HG03159 (cell line): ENCODE measurements around the gene TSPO2.

Source experiments
- ATAC-seq: cut with Tn5 transposase; IDR thresholded peaks from one replicate; pipeline ENCODE4 v1.9.1; 2021; ENCODE audit warnings: mild to moderate bottlenecking, moderate library complexity; ENCODE audit not compliant: unreplicated experiment

The TSPO2 gene

GRCh38 chr6:41049955-41050354 is 7.7 kb downstream of the TSPO2 start:
- ATAC-seq, result no peak

DNA sequence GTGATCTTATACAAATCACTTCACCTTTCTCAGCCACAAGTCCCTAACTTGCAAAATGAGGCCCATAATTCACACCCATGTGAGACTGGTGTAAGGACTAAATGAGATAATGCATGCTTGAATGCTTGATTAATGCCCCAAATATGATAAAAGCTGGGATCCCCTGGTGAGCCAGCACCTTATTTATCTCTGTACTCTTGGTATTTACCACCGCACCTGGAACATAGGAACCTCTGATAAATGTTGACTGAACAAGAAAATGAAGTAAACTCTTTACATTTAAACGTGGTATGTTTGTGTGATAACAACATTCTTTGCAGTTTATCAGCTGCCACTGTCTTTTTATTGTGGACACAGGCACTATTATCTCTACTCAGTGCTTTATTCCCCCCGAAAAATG is 8.3 kb downstream of the TSPO2 start:
- no peak for ATAC-seq

GRCh38 chr6:41051873-41052272 is 9.6 kb downstream of the TSPO2 start:
- ATAC-seq, result no peak

GRCh38 chr6:41053041-41053440 is 10.8 kb downstream of the TSPO2 start, which contains the start of gene APOBEC2:
Gene APOBEC2 (plus strand): TSS chr6:41053202. CDS start chr6:41053348, 146 bp downstream.
- ATAC-seq, result no peak

DNA sequence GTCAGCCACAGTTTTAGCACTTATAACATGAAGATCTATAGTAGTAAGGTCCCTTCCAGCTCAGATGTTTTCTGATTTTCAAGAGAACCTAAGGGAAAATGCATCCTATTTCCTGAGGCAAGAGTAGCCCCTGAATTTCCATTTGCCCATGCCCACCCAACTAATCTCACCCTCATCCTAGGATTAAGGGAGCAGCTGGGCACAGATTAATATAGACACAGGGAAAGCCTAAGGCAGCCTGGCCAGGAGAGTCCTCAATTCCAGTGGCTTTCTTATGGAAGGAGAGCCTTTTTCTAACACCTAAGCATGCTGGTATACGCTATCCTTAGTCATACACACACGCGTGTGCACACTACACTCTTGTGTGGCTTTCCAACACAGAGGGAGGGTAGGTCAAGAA is 12.2 kb downstream of the TSPO2 start:
- no peak for ATAC-seq

GRCh38 chr6:41055149-41055548 is 12.9 kb downstream of the TSPO2 start:
- ATAC-seq, result no peak

DNA sequence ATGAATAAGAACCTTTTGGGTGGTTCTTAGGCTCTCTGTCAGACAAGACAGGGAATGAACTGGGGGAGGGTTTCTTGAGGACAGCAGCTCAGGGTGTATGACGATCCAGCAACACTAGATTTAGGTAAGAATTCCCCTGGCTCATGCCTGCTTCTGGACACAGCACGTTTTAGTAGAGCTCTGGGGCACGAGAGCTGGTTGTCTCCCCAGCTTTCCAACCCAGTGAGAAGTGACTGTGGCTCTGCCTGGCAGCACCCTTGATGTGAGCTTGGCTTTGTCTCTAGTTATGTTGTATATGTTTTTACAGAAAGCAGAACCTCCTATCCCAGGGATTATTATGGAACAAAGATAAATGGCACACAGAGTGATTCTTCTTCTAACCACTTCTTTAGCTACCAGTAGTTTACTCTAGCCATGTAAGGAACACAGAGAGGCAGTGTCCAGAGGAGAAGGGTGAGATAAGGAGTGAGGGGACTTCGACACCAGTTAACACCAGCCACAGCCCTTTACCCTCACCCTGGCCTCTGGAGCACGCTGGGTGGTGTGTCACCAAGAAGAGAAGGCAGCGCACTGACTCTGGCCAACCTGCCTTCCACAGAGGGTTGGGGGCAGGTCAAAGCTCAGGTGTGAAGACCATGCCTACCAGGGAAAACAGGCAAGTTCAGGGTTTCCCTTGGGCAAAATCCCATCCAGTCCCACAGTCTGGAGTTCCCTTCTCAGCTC is 14.7 kb downstream of the TSPO2 start:
- ATAC-seq, result no peak

- no peak for ATAC-seq
Observed at GRCh38 chr6:41058783-41059181, 16.5 kb downstream of the TSPO2 start.

- ATAC-seq, result no peak
Observed at GRCh38 chr6:41059556-41059955, 17.3 kb downstream of the TSPO2 start.

- no peak for ATAC-seq
Observed at GRCh38 chr6:41061196-41061726, 19.0 kb downstream of the TSPO2 start.

DNA sequence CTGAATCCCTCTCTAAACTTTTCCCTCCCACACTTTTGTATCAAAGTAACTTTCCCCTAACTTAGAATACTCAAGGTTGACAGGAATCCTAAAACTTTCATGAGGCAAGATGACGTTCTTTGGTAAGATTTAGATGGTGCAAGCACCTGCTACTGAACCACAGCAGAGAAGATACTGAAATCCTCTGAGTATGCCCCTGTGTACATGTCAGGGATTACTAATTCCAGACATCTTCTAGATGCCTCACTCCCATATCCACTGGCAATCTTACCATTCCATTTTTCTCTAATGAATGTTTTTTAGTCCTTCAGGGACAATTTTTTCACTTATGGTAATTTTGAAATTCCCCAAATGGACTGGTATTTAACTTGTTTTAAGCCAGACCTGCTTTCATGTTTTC is 19.8 kb downstream of the TSPO2 start:
- ATAC-seq, result no peak

DNA sequence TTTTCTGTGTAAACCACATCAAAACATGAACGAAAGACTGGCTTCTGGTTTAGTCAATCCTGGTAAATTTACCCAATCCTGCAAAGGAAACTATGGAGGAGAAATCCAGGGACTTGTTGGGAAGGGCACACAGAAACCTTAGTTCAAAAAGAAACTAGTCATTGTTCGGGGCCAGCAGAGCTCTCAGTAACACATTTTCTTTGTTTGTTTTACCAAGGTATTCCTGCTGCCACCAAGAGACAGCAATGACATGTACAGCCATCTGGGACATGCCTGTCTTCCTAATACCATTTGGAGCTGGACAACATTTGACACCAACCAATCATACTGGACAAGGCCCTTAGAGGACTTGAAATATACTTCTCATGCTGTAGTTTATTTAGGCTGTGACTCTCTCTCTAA is 21.6 kb downstream of the TSPO2 start:
- no peak for ATAC-seq

DNA sequence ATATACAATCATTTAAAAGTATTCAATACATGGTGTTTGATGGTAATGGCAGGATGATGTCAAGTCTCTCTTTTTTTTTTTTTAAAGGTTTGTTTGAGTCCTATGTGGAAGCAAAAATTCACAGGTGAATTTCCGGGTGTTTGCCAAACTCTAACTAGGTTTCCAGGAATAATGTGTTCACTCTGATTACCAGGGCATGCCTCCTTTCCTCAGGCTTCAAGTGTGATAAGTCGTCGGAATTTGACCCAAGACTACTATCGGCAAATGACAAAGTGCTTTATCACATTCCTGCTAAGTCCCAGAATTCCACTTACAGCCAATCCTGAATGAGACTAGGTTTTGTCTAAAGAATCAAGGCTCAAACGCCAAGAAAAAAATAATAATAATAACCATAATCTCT is 22.6 kb downstream of the TSPO2 start:
- no peak for ATAC-seq

- ATAC-seq, result no peak
Observed at GRCh38 chr6:41065550-41066026, 23.3 kb downstream of the TSPO2 start.

- no peak for ATAC-seq
Observed at GRCh38 chr6:41066867-41067304, 24.6 kb downstream of the TSPO2 start.

GRCh38 chr6:41071501-41071922 is 29.2 kb downstream of the TSPO2 start:
- no peak for ATAC-seq

DNA sequence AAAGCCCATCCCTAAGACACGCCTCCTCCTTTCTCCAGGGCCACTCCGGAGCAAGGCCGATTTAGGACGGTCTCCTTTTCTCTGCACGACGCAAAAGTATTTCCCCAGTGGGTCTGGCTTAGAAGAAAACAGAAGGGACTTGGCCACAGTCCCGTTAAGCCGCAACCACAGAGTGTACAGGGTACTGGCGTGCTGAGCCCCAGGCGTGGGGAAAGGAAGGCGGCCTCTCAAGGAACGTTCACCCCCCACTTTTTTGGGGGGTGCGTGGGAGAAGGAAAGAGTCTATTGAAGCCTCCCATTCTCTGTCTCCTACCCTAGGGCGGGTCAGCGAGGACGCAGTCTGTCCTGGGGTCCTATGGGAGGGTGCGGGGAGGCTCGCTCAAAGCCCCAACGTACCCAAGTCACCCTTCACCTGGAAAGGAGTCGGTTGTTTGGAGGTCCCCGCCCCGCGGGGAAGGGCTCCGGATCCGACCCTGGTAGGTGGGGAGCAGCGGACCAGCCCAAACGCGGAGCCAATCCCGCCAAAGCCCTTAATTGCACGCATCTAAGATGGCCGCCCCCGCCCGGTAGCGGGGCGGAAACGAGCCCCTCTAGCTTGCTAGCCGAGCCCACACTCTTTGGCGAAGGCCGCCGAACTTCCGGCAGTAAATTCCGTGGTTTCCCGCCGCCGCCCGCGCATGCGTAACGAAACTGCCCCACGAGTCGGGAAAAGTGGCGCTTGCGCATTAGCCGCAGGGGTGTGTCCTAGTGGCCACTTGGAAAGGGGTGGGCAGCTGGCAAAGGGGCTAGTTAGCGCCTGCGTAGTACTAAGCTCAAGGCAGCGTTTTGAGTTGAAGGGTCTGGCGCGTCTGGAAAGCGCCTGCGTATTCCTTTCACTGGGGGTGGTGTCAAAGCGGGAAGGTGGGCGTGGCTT is 29.9 kb downstream of the TSPO2 start, which contains the start of gene OARD1:
Gene OARD1, minus strand, starts transcription at position 434 of the 913 bp plus-strand sequence. CDS start 722 bp downstream, outside the sequence.
- ATAC-seq, result peak; percentile 60

DNA sequence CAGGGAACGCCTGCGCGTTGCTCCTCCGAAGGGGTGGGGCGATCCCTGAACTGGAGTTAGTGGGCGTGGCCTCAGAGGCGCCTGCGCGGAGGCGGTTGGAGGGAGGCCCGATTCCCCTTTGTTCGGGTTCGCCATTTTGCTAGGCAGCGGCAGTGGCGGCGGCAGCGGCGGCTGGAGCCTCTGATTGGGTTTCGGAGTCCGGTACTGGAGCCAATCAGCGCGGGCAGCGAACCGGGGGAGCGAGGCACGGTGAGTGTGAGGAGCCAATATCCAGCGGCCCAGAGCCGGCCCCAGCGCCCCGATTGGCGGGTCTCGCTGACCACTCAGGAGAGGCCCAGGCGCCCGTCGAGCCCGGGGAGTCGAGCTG is 30.6 kb downstream of the TSPO2 start, which contains the start of gene NFYA:
Gene NFYA, plus strand, starts transcription at position 139 of the 367 bp plus-strand sequence. CDS start 6,116 bp downstream, outside the sequence.
- peak; percentile 58 for ATAC-seq

DNA sequence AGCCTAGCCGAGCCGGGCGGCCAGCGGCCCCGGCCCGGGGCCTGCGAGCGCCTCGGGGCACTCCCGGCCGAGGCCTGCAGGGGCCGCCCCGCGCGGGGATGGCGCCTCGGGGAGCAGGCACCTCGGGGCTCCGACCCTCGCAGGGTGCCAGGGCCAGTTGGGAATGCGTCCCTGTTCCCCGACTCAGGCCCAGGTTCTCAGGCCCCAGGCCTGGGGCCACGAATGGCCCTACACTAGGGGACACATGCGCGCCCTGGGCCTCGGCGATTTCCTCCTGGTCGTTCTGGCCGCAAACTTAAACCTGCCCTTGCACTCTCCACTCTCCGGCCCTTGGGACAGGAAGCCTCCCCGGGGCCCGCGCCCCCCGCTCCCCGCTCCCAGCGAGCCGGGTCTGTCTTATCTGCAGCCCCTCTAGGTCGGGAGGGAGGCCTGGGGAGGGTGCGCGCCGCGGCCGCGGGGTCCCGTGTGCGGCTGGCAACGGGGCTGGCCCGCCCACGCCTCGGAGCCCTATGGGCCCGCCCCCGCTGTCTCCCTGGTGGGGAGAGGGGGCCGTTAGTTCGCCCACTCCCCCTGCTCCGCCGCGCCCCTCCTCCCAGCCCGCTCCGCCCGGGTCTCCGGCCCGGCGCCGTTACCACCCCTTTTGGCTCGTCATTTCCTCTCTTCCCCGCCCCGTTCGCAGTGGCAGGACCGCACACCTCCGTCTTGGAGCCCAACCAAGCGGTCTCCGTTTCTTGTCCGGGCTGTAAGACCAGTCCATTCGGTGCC is 31.1 kb downstream of the TSPO2 start:
- peak; percentile 38 for ATAC-seq

GRCh38 chr6:41073968-41074691 is 31.9 kb downstream of the TSPO2 start:
- ATAC-seq, result no peak
